GM18861 (cell line): ENCODE data around the gene NPB.
A peak's percentile ranks its signal among the peaks of the same experiment; 100 is the strongest.

Experiments
- ATAC-seq: cut with Tn5 transposase; IDR thresholded peaks from one replicate; pipeline ENCODE4 v1.9.1; 2021; ENCODE audit not compliant: unreplicated experiment

Gene NPB

GRCh38 chr17:81910840-81911276 lies 8.8 kb downstream of the NPB start:
- ATAC-seq: peak; percentile 33

GRCh38 chr17:81911277-81911961 lies 9.4 kb downstream of the NPB start, which contains the start of gene PCYT2:
TSS of gene PCYT2 (minus strand) at chr17:81911399. CDS start at chr17:81911355, 44 bp downstream.
- ATAC-seq: peak; percentile 41

GRCh38 chr17:81911969-81912368 lies 9.9 kb downstream of the NPB start:
- no peak for ATAC-seq

GRCh38 chr17:81912441-81913309 lies 10.6 kb downstream of the NPB start:
- ATAC-seq: no peak

GRCh38 chr17:81913394-81914102 lies 11.5 kb downstream of the NPB start:
- no peak for ATAC-seq

- no peak for ATAC-seq
These were observed 12.2 kb downstream of the NPB start for GRCh38 chr17:81914103-81914850.

GRCh38 chr17:81915331-81915730 lies 13.3 kb downstream of the NPB start:
- ATAC-seq: no peak

- ATAC-seq: no peak
These were observed 14.4 kb downstream of the NPB start for GRCh38 chr17:81916234-81917001.

GRCh38 chr17:81917565-81918332 lies 15.7 kb downstream of the NPB start, which contains the start of gene SIRT7:
TSS of gene SIRT7 (minus strand) at chr17:81918176. CDS start at chr17:81918131, 45 bp downstream.
- peak; percentile 50 for ATAC-seq

GRCh38 chr17:81918333-81918669 lies 16.3 kb downstream of the NPB start:
- peak; percentile 4 for ATAC-seq

GRCh38 chr17:81918832-81919545 lies 17.0 kb downstream of the NPB start:
- ATAC-seq: no peak

GRCh38 chr17:81920612-81921536 lies 18.8 kb downstream of the NPB start:
- ATAC-seq: no peak

- no peak for ATAC-seq
These were observed 19.5 kb downstream of the NPB start for GRCh38 chr17:81921537-81921862.

GRCh38 chr17:81921996-81922565 lies 20.0 kb downstream of the NPB start:
- ATAC-seq: no peak

- ATAC-seq: no peak
These were observed 20.7 kb downstream of the NPB start for GRCh38 chr17:81922566-81923301.
